Measurements from ENCODE around the gene MPI. TPM values are rescaled to one million over a fixed set of nuclear protein-coding genes. Genes with fewer than 3 reads are reported as not detected.

Gene MPI
- total and polyA plus RNA-seq, 10 donors, result 16.4 to 49.9 (median 35.2) TPM

GRCh38 chr15:74873756-74874424, 16.0 kb upstream of the MPI start:
- intact Hi-C loops (cut with DNase I; ENCODE audit: low total_unique reads), result no loop called here
- peak overlapping the region; percentile 57 to 89 (median 73) for H3K4me3 ChIP-seq
- DNase-seq, result no peak
- WGBS, 5 donors, result 24 to 48% (median 34%) methylated on average over 13 to 16 of the region's 16 CpGs
- TF ChIP-seq POLR2A (IDR thresholded peaks at IDR 0.05) (no peak), CTCF (IDR thresholded peaks at IDR 0.05 in 8 of 11, conservative IDR thresholded peaks at IDR 0.05 in 3 of 11) (no peak), POLR2AphosphoS5 (IDR thresholded peaks at IDR 0.05) (no peak)
- peaks cover 0 to 6% (median 0%) of the 10 kb centered on the region in 6 donors for H3K36me3 ChIP-seq
- peak overlapping the region; percentile 92 to 99 (median 96) for H3K27ac ChIP-seq
- H3K27me3 ChIP-seq (replicated peaks in 1 of 7), result no peaks in the 10 kb centered on the region
- H3K9me3 ChIP-seq, result no peaks in the 10 kb centered on the region
- H3K4me1 ChIP-seq, result peaks cover 36 to 47% (median 45%) of the 10 kb centered on the region in 6 donors

- no peak for DNase-seq
- Histone ChIP-seq H3K4me1 (peaks cover 0 to 10% (median 7%) of the 10 kb centered on the region in 6 donors), H3K36me3 (no peaks in the 10 kb centered on the region), H3K27me3 (replicated peaks in 1 of 7) (no peaks in the 10 kb centered on the region), H3K9me3 (peaks cover 0 to 9% (median 0%) of the 10 kb centered on the region in 8 donors), H3K27ac (no peak overlapping the region), H3K4me3 (no peak overlapping the region)
- intact Hi-C loops (cut with DNase I; ENCODE audit: low total_unique reads), result no loop called here
- WGBS, 5 donors, result 73 to 93% (median 85%) methylated on average over 4 of the region's 4 CpGs
- TF ChIP-seq CTCF (IDR thresholded peaks at IDR 0.05 in 8 of 11, conservative IDR thresholded peaks at IDR 0.05 in 3 of 11) (no peak), POLR2AphosphoS5 (IDR thresholded peaks at IDR 0.05) (no peak), POLR2A (IDR thresholded peaks at IDR 0.05) (no peak)
Measured at GRCh38 chr15:74878273-74878672, 11.6 kb upstream of the MPI start.

- no peak overlapping the region for H3K27ac ChIP-seq
- peaks cover 0 to 9% (median 0%) of the 10 kb centered on the region in 8 donors for H3K9me3 ChIP-seq
- intact Hi-C loops (cut with DNase I; ENCODE audit: low total_unique reads), result no loop called here
- TF ChIP-seq POLR2A (IDR thresholded peaks at IDR 0.05) (no peak), CTCF (IDR thresholded peaks at IDR 0.05 in 8 of 11, conservative IDR thresholded peaks at IDR 0.05 in 3 of 11) (no peak), POLR2AphosphoS5 (IDR thresholded peaks at IDR 0.05) (no peak)
- H3K27me3 ChIP-seq (replicated peaks in 1 of 7), result no peaks in the 10 kb centered on the region
- peaks cover 0 to 24% (median 15%) of the 10 kb centered on the region in 6 donors for H3K4me1 ChIP-seq
- WGBS, 5 donors, result 90 to 96% (median 95%) methylated on average over 6 of the region's 6 CpGs
- no peaks in the 10 kb centered on the region for H3K36me3 ChIP-seq
- H3K4me3 ChIP-seq, result no peak overlapping the region
- DNase-seq, result no peak
Measured at GRCh38 chr15:74882528-74882927, 7.3 kb upstream of the MPI start.

- WGBS, 5 donors, result 77 to 90% (median 89%) methylated on average over 4 of the region's 4 CpGs
- H3K4me3 ChIP-seq, result no peak overlapping the region
- peak overlapping the region in 5 of 8 donors; percentile 29 to 55 (median 41) for H3K27ac ChIP-seq
- peaks cover 0 to 9% (median 0%) of the 10 kb centered on the region in 8 donors for H3K9me3 ChIP-seq
- DNase-seq, result no peak
- peaks cover 7 to 38% (median 26%) of the 10 kb centered on the region in 6 donors for H3K4me1 ChIP-seq
- intact Hi-C loops (cut with DNase I; ENCODE audit: low total_unique reads), result no loop called here
- H3K36me3 ChIP-seq, result no peaks in the 10 kb centered on the region
- TF ChIP-seq CTCF (IDR thresholded peaks at IDR 0.05 in 8 of 11, conservative IDR thresholded peaks at IDR 0.05 in 3 of 11), result no peak
- no peak for TF ChIP-seq POLR2AphosphoS5 (IDR thresholded peaks at IDR 0.05)
- no peak for TF ChIP-seq POLR2A (IDR thresholded peaks at IDR 0.05)
- H3K27me3 ChIP-seq (replicated peaks in 1 of 7), result no peaks in the 10 kb centered on the region
Measured at GRCh38 chr15:74884428-74885223, 5.2 kb upstream of the MPI start.
